Measurements from ENCODE around the gene NAGPA.

The NAGPA gene

DNA sequence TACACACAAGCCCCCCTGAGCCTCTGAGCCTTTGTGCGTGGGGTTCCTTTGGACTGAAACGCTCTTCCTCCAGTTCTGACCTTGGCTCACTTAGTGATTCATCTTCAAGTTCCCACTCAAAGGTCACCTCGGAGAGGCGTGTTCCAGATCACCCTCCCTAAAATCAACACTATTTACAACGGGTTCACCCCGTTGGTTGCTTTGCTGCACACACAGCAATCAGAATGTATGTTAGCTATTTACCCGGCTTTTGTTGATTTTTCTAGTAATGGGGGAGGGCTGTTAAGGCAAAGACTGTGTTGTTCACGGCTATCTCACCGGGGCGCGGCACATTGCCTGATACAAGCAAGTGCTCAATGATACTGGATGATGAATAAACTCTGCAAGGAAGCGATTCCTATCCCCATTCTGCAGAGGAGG, 977 bp downstream of the NAGPA start:
- DNase-seq (ENCODE audit: extremely low read depth, low read depth), result no peak

DNA sequence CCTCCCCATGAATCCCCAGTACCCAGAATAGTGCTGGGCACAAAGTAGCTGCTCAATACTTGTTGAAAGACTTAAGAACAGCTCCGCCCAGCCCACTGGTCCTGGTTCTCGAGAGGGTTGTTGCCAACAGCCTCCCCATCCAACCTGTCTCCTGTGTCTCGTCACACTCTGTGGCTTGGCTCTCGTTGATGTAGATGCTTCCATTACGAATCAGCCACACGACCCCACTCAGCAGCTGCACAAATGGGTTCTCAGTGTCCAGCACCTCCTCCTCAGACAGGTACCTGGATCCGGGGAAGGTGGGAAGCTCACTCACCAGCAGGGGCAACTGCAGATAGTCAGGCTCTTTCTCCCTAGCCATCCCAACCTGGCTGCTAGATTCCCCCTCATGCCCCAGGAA, 2.1 kb downstream of the NAGPA start:
- TF ChIP-seq, protein P1, sequence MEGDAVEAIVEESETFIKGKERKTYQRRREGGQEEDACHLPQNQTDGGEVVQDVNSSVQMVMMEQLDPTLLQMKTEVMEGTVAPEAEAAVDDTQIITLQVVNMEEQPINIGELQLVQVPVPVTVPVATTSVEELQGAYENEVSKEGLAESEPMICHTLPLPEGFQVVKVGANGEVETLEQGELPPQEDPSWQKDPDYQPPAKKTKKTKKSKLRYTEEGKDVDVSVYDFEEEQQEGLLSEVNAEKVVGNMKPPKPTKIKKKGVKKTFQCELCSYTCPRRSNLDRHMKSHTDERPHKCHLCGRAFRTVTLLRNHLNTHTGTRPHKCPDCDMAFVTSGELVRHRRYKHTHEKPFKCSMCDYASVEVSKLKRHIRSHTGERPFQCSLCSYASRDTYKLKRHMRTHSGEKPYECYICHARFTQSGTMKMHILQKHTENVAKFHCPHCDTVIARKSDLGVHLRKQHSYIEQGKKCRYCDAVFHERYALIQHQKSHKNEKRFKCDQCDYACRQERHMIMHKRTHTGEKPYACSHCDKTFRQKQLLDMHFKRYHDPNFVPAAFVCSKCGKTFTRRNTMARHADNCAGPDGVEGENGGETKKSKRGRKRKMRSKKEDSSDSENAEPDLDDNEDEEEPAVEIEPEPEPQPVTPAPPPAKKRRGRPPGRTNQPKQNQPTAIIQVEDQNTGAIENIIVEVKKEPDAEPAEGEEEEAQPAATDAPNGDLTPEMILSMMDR (IDR thresholded peaks at IDR 0.05; ENCODE audit: low read depth, low read length), result no peak
- no peak for DNase-seq (ENCODE audit: extremely low read depth, low read depth)

More for the DNA sequence above, 977 bp downstream of the NAGPA start:
- TF ChIP-seq, protein P1 (IDR thresholded peaks at IDR 0.05; ENCODE audit: low read depth, low read length), result no peak

DNA sequence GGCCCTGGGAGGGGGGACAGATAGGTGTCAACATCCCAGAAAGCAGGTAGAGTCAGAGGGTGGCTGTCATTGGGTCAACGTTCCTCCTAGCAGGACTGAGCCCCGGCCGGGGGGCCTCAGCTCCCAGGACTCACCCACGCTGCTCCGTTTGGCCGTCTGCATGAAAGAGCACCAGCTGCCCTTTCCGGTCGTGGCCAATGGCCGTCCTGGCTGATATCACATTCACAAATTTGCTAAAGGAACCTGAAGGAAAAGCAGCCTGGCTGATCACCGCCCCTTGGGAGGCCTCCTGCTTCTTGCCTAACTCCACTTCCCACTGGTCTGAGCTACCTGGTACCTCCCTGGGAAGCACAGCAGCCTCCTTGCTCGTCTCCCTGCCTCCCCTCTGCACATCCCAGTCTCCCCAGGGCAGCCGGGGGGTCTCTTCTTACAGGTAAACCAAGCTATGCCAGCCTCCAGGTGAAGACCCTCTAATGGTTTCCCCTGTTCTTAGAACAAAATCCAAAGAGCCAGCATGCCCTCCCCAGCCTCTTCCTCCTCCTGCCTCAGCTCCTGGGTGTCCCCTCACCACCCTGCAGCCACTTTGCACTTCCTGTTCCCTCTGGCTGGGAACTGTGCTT, 3.4 kb downstream of the NAGPA start:
- TF ChIP-seq, protein P1 (IDR thresholded peaks at IDR 0.05; ENCODE audit: low read depth, low read length), result no peak

DNA sequence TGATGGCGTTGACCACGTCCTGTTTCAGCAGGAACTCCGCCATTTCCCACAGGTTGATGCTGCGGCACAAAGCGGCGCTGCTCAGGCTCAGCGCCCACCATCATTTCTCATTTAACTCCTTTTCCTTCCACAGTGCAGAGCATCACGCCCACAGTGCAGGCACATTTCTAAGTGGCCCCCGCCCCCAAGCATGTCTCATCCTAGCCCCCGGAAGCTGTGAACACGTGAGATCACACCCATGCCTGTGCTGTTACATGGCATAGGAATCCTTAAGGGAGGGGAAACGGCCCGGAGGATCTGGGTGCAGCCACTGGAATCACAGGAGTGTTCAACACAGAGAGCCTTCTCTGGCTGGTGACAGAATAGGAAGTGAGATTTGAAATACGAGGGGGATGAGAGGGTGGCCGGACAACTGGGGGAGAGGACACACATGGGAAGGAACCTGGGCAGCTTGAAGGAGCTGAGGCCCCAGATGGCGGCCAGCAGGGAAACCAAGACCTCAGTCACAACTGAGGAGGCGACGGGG, 4.7 kb downstream of the NAGPA start:
- TF ChIP-seq, protein P1 (IDR thresholded peaks at IDR 0.05; ENCODE audit: low read depth, low read length), result no peak
- no peak for DNase-seq (ENCODE audit: extremely low read depth, low read depth)

More for the DNA sequence above, 3.4 kb downstream of the NAGPA start:
- DNase-seq (ENCODE audit: extremely low read depth, low read depth), result no peak

DNA sequence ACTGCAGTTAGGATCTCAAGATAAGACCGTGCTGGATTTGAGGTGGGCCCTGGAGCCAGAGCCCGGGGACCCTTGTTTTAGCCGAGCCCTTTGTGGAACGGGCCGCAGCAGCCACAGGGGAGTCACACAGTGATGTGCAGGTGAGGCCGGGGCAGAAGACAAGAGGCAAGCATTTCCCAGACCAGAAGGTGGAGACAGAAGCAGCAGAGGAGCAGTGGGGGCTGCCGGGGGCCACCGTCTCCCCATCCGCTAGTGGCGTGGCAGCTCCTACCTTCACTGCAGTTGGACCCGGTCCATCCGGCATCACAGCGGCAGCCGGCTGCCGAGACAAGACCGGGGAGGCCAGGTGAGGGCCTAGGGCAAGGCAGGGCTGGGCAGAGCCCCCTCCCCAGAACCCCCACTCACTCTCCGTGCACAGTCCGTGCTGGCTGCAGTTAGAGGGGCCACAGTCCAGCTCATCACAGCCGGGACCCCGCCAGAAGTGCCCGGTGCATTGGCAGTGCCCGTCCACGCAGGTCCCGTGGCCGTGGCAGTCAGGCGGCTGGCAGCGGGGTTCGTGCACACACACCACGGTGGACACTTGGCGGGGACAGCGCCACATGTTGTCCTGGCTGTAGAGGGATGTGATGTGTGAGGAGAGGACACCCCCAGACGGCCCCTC, 6.0 kb downstream of the NAGPA start:
- DNase-seq (ENCODE audit: extremely low read depth, low read depth), result no peak
- TF ChIP-seq, protein P1 (IDR thresholded peaks at IDR 0.05; ENCODE audit: low read depth, low read length), result no peak

DNA sequence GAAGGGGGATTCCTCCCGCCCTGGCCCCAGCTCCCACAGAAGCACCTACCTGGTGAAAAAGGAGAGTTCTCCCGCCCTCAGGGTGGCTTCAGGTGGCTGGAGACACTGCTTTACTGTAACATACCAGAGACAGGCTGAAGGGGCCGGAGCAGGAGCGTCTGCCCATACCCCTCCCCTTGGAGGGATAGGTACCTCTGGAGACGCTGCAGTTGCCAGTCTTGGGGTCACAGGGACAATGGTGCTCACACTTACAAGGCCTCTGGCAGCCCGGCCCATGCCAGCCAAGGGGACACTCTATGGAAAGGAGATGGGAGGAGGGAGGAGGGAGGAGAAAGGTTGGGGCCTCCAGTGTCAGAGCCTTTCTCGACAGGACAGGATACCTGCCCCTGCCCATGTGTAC, 6.6 kb downstream of the NAGPA start:
- TF ChIP-seq, protein P1 (IDR thresholded peaks at IDR 0.05; ENCODE audit: low read depth, low read length), result no peak
- no peak for DNase-seq (ENCODE audit: extremely low read depth, low read depth)

DNA sequence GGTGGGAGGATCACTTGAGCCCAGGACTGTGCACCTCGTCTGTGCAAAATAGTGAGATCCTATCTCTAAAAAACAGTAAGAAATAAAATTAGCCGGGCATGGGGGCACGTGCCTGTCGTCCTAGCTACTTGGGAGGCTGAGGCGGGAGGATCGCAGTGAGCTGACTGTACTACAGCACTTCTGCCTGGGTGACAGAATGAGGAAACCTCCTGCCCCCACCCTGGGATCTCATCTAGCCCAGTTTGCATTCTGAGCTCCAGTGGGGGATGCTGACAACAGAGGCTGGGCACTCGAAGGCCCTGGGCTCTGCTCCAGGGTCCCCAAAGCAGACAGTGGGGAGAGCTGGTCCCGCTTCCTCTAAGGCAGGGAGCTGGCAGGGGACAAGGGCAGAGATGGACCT, 7.1 kb downstream of the NAGPA start:
- no peak for DNase-seq (ENCODE audit: extremely low read depth, low read depth)
- TF ChIP-seq, protein P1 (IDR thresholded peaks at IDR 0.05; ENCODE audit: low read depth, low read length), result no peak

Data from AG09319 (cell line).